Measurements from ENCODE around the gene C11orf52.

The C11orf52 gene

GRCh38 chr11:111941963-111942362 is 23.2 kb downstream of the C11orf52 start:
- DNase-seq (ENCODE audit: extremely low read depth, low read depth): no peak

GRCh38 chr11:111942829-111943228 is 24.1 kb downstream of the C11orf52 start:
- no peak for DNase-seq (ENCODE audit: extremely low read depth, low read depth)
- TF ChIP-seq CTCF (IDR thresholded peaks at IDR 0.05; ENCODE audit: low read depth, low read length): no peak

More at GRCh38 chr11:111941963-111942362, 23.2 kb downstream of the C11orf52 start:
- no peak for TF ChIP-seq CTCF (IDR thresholded peaks at IDR 0.05; ENCODE audit: low read depth, low read length)

GRCh38 chr11:111944139-111944538 is 25.4 kb downstream of the C11orf52 start:
- no peak for TF ChIP-seq CTCF (IDR thresholded peaks at IDR 0.05; ENCODE audit: low read depth, low read length)
- DNase-seq (ENCODE audit: extremely low read depth, low read depth): peak; percentile 34

- no peak for DNase-seq (ENCODE audit: extremely low read depth, low read depth)
- TF ChIP-seq CTCF (IDR thresholded peaks at IDR 0.05; ENCODE audit: low read depth, low read length): no peak
Measured at GRCh38 chr11:111944651-111945051, 25.9 kb downstream of the C11orf52 start.

GRCh38 chr11:111945198-111945597 is 26.5 kb downstream of the C11orf52 start:
- no peak for TF ChIP-seq CTCF (IDR thresholded peaks at IDR 0.05; ENCODE audit: low read depth, low read length)
- DNase-seq (ENCODE audit: extremely low read depth, low read depth): no peak

- TF ChIP-seq CTCF (IDR thresholded peaks at IDR 0.05; ENCODE audit: low read depth, low read length): no peak
- DNase-seq (ENCODE audit: extremely low read depth, low read depth): no peak
Measured at GRCh38 chr11:111946499-111946898, 27.8 kb downstream of the C11orf52 start.

- no peak for TF ChIP-seq CTCF (IDR thresholded peaks at IDR 0.05; ENCODE audit: low read depth, low read length)
- no peak for DNase-seq (ENCODE audit: extremely low read depth, low read depth)
Measured at GRCh38 chr11:111947143-111947542, 28.4 kb downstream of the C11orf52 start.

Measured in AG09319 (cell line).